ENCODE results near the gene UBE3C. TPM values are rescaled to one million over a fixed set of nuclear protein-coding genes. Genes with fewer than 3 reads are reported as not detected.
"Not testable (repeated sequence)": the region's sequence is repeated elsewhere in the genome, so short reads cannot be mapped to it uniquely, and the experiment has no call there.

The UBE3C gene
- total and polyA plus RNA-seq, 9 of the 15 experiments (the other 6 are each of a cell fraction or from before 2014, with no cell fraction given) = 9.6 to 91.7 (median 75.4) TPM

- peak; percentile 65 for FAIRE-seq
- H3K27ac ChIP-seq (ENCODE audit: extremely low read depth, low read depth, low read length); H4K20me1 ChIP-seq (replicated peaks; ENCODE audit: control insufficient read depth, insufficient read depth, low read length); H3K4me2 ChIP-seq (ENCODE audit: insufficient read depth, low read length); ATAC-seq; H3K27me3 ChIP-seq (ENCODE audit: control insufficient read depth in 2 of 2, insufficient read depth in 2 of 2, low read length in 2 of 2); intact Hi-C loops (cut with micrococcal nuclease); H2AFZ ChIP-seq (ENCODE audit: low read depth, low read length); CTCF ChIA-PET (ENCODE audit: low intra/inter-chr PET ratio); H3K4me1 ChIP-seq (replicated peaks in 1 of 2; ENCODE audit: control insufficient read depth in 2 of 2, insufficient read depth in 2 of 2, low read length in 2 of 2); H3K9ac ChIP-seq (ENCODE audit: insufficient read depth in 1 of 2, low read depth in 2 of 2, low read length in 2 of 2); H3K9me1 ChIP-seq (ENCODE audit: control insufficient read depth, insufficient read depth, low read length); in situ Hi-C loops (cut with MboI); H3K9me3 ChIP-seq (replicated peaks; ENCODE audit: control insufficient read depth, insufficient read depth, low read depth, low read length); DNase-seq (ENCODE audit: extremely low read depth in 1 of 4, low spot score in 3 of 4); BruUV-seq (replicated peaks); H3K4me3 ChIP-seq; H3K79me2 ChIP-seq (ENCODE audit: control insufficient read depth, insufficient read depth, low read length): not testable (repeated sequence)
- TF ChIP-seq POLR2G (IDR thresholded peaks at IDR 0.05; ENCODE audit: low read depth, low read length) = 0 out of 2 replicates have a peak, but pooled peaks have one; percentile 31
- WGBS (ENCODE audit: insufficient coverage, low coverage, missing lambda C conversion rate) = 95% methylated on average over 17 of the region's 18 CpGs
- POLR2A ChIA-PET = interaction anchor here (0.7 to 1.0 kb wide), 3 partner anchors 12 to 234 kb away, joined by 3 read pairs; no protein-coding TSS in a partner anchor
- peaks cover 97% of the 10 kb centered on the region for H3K36me3 ChIP-seq (ENCODE audit: control insufficient read depth, insufficient read depth, low read length)
Observed at GRCh38 chr7:157254781-157255180, 116.1 kb downstream of the UBE3C start.

DNA sequence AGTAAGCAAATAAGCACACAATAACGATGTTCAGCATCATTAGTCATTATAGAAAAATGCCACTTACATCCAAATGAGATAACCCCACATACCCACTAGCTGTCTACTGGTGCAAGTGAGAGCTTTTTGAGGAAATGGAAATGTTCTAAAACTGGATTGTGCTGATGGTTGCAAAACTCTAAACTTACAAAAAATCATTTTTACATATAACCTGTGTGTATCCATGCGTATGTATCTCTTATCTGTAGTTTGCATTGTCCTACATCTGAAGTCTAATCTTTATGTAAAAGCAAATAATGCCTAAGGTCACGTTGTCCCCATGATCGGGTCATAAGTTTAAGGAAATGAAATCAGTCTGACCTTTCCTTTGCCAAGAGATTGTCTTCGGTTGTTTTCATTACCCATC is 116.5 kb downstream of the UBE3C start:
- H3K4me3 ChIP-seq = no peak overlapping the region
- DNase-seq (ENCODE audit: extremely low read depth in 1 of 4, low spot score in 3 of 4) (no peak), FAIRE-seq (peak; percentile 48), ATAC-seq (no peak)
- 90% methylated on average over 5 of the region's 5 CpGs for WGBS (ENCODE audit: insufficient coverage, low coverage, missing lambda C conversion rate)
- no peak overlapping the region for H2AFZ ChIP-seq (ENCODE audit: low read depth, low read length)
- H3K4me1 ChIP-seq (replicated peaks in 1 of 2; ENCODE audit: control insufficient read depth in 2 of 2, insufficient read depth in 2 of 2, low read length in 2 of 2) = no peaks in the 10 kb centered on the region
- TF ChIP-seq POLR2B (IDR thresholded peaks at IDR 0.05; ENCODE audit: low read depth, partially characterized antibody) (no peak), ZNF316 (IDR thresholded peaks at IDR 0.05) (peak; percentile 69; the same call in 1 of the 2 replicates), MAFG (tag; conservative IDR thresholded peaks at IDR 0.05) (0 out of 2 replicates have a peak, but pooled peaks have one; percentile 8), PPARD (CRISPR knock-in tag; IDR thresholded peaks at IDR 0.05) (no peak), C11orf30 (IDR thresholded peaks at IDR 0.05; ENCODE audit: low read depth) (peak; percentile 39; the same call in 1 of the 2 replicates), MAFK (IDR thresholded peaks at IDR 0.05; ENCODE audit: low read length) (peak; percentile 56)
- TF ChIP-seq, protein P1, sequence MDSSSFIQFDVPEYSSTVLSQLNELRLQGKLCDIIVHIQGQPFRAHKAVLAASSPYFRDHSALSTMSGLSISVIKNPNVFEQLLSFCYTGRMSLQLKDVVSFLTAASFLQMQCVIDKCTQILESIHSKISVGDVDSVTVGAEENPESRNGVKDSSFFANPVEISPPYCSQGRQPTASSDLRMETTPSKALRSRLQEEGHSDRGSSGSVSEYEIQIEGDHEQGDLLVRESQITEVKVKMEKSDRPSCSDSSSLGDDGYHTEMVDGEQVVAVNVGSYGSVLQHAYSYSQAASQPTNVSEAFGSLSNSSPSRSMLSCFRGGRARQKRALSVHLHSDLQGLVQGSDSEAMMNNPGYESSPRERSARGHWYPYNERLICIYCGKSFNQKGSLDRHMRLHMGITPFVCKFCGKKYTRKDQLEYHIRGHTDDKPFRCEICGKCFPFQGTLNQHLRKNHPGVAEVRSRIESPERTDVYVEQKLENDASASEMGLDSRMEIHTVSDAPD (CRISPR knock-in tag; IDR thresholded peaks at IDR 0.05) = no peak
- ChIA-PET POLR2A (interaction anchor here (1.0 kb wide), 1 partner anchor 11 kb away, joined by 3 read pairs; no protein-coding TSS in a partner anchor), CTCF (ENCODE audit: low intra/inter-chr PET ratio) (no interaction called here)
- no peak overlapping the region for H3K9ac ChIP-seq (ENCODE audit: insufficient read depth in 1 of 2, low read depth in 2 of 2, low read length in 2 of 2)
- peaks cover under 1% of the 10 kb centered on the region for H3K9me1 ChIP-seq (ENCODE audit: control insufficient read depth, insufficient read depth, low read length)
- intact Hi-C loops (cut with micrococcal nuclease) (no loop called here), in situ Hi-C loops (cut with MboI) (no loop called here)
- no peaks in the 10 kb centered on the region for H4K20me1 ChIP-seq (replicated peaks; ENCODE audit: control insufficient read depth, insufficient read depth, low read length)
- no peaks in the 10 kb centered on the region for H3K79me2 ChIP-seq (ENCODE audit: control insufficient read depth, insufficient read depth, low read length)
- BruUV-seq (replicated peaks) = no TSS peak
- H3K4me2 ChIP-seq (ENCODE audit: insufficient read depth, low read length) = no peak overlapping the region
- no peak overlapping the region for H3K27ac ChIP-seq (ENCODE audit: extremely low read depth, low read depth, low read length)
- no peaks in the 10 kb centered on the region for H3K9me3 ChIP-seq (replicated peaks; ENCODE audit: control insufficient read depth, insufficient read depth, low read depth, low read length)
- peaks cover 97% of the 10 kb centered on the region for H3K36me3 ChIP-seq (ENCODE audit: control insufficient read depth, insufficient read depth, low read length)
- H3K27me3 ChIP-seq (ENCODE audit: control insufficient read depth in 2 of 2, insufficient read depth in 2 of 2, low read length in 2 of 2) = no peaks in the 10 kb centered on the region

All from K562 (cell line).